Activated T-cell treated with anti-CD3 and anti-CD28 coated beads for 24 hours (primary cell): ENCODE data around the gene TAF4.

Source experiments
- DNase-seq: peaks from one replicate; pipeline ENCODE4 v3.0.0-alpha.2; 2020; ENCODE audit warnings: low read depth

TAF4 gene

DNA sequence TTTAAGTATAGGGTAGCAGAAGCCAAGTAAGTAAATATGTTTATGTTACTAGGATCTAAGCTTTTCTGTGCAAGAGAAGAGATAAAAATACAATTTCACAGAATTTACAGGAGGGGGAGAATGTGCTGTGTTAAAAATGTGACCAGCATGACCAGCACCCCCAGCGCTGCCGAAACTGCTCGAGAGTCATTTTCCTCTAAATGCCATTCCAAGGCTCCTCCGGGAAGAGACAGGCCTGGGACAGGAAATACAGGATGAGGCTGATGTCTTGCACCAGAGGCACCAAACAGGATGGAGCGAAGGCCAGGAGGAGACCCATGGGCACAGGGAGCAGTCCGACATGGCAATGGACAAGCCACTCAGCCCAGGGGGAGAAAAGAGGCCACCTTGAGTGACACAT lies 21.1 kb downstream of the TAF4 start:
- no peak for DNase-seq

DNA sequence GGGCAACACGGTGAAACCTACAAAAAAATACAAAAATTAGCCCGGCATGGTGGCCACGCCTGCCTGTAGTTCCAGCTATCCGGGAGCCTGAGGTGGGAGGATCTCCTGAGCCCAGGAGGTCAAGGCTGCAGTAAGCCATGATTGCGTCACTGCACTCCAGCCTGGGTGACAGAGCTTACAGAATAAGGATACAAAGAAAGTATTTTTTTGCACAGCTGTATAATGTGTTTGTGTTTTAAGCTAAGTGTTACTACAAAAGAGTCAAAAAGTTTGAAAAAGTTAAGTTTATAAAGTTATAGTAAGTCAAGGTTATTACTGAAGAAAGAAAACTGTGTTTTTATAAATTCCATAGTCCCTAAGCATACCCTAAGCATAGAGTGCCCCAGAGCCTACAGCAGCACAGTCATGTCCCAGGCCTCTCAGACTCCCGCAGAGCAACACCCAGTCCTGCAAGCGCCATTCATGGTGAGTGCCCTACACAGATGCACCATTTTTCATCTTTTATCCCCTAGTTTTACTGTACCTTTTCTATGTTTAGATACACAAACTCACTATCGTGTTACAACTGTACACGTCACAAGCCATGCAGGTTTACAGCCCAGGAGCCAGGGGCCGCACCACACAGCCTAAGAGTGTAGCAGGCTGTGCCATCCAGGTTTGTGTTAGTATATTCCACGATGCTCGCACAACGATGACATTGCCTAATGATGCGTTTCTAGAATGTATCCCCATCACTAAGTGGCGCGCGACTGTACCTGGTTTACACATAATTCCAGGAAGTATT lies 22.4 kb downstream of the TAF4 start:
- DNase-seq = no peak

DNA sequence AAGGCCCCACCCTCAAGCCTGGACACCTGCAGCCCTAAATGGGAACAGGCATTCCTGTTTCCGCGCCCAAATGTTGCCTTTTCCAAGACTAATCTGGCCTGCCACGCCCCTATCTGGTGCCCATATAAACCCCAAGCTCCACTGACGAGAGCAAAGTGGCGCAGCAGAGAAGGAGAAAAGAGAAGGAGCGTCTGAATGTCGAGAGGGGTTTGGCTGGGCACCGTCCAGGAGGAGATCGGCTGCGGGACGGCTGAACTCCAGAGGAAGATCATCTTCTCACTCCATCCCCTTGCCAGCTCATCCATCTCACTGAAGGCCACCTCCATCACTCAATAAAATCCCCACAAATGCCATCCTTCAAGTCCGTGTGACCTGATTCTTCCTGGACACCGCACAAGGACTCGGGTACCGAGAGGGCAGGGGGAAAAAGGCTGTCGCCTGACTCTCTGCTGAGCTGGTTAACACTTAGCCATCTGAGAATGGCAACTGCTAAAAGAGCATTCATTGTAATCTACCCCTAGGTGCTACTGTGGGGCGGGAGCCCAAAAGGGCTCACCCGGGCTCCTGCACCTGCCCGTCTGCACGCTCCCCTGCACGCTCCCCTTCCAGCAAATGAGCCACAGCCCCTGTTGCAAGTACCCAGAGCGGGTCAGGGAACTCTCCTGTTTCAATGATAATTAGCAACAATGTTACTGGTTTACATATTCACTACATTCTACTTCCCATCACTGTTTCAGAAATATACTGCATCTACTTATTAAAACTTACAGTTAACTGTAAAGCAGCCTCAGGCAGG lies 23.5 kb downstream of the TAF4 start:
- DNase-seq = no peak

DNA sequence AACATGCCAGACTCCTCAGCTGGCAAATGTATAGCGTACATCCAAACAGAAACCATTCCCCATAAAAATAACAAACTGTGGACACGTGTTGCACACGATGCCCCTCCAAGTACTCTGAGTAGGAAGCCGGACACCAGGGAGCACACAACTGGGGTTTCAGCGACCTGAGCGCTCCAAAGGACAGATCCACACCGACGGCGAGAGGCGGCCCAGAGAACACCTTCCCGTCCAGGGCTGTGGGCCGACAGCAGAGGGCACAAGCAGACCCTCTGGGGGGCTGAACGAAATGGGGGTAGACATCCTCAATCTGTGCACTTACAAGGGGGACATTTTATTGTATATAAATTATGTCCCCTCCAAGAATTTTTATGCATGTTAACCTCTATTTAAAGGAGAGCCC lies 24.7 kb downstream of the TAF4 start:
- no peak for DNase-seq

DNA sequence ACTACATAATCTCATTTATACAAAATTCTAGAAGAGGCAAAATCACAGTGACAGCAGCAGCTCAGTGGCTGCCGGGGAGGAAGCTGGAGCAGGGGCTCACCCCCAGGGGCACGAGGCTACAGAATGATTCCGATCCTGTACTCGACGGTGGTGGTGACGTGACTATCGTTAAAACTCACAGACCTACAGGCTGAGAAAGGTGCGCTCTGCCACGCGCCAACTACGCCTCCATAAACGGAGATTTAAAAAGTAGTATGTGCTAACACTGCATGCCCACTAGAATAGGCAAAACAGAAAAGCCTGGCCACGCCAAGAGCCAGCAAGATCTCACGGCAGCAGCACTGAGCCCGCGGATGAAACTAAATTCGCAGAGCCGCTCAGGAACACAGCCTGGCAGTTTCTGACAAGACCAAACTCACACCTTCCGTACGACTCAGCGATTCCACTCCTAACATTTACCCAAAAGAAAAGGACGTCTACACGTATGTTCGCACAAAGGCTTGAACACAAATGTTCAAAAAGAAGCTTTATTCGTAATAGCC lies 25.2 kb downstream of the TAF4 start:
- no peak for DNase-seq

DNA sequence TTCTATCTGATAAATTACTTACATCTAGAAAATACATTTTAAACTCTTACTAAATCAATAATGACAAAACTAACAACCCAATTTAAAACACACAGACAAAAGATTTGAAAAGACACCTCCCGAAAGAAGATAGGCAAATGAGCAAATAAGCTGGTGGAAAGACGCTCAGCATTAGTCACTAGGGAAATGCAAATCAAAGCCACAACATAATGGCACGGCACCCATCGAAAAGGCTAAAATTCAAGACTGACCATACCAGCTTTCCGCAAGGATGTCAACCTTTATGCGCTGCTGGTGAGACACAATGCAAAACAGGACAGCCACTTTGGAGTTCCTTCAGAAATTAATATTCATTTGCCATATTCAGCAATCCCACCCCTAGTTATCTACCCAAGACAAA lies 25.9 kb downstream of the TAF4 start:
- DNase-seq = no peak

DNA sequence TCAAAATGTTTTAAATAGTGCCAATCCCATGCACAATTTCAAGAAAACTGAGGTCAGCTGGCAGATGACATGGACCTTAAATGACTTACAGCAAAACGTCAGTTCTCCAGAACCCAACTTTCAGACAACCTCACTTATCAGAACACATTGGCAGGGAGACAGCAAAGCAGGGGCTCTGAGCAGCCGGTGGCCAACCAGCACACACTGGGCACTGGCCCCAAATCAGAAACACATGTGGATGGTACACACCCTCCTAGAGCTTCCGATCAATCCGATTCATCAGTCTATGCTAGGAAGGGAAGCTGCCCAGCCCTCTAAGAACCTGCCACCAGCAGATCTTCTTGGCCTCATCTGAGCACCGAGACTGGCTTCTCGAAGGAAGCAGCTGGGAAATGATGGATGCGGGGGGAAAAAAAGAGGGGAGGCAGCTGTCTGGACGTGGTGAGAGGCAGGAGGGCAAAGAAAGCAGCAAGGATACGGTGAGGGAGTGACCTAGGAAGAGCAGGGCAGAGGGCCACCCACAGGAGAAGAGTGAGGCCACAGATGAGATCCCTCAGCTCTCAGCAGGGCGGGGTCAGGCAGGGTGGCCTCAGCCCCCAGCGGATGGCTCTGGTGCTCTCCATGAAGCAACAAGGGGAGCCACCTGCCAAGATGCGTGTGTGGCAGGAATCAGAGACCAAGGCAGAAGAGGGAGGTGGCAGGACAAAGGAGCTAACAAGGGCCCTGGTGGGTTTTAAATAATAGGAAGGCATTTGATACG lies 32.9 kb downstream of the TAF4 start:
- DNase-seq = no peak

DNA sequence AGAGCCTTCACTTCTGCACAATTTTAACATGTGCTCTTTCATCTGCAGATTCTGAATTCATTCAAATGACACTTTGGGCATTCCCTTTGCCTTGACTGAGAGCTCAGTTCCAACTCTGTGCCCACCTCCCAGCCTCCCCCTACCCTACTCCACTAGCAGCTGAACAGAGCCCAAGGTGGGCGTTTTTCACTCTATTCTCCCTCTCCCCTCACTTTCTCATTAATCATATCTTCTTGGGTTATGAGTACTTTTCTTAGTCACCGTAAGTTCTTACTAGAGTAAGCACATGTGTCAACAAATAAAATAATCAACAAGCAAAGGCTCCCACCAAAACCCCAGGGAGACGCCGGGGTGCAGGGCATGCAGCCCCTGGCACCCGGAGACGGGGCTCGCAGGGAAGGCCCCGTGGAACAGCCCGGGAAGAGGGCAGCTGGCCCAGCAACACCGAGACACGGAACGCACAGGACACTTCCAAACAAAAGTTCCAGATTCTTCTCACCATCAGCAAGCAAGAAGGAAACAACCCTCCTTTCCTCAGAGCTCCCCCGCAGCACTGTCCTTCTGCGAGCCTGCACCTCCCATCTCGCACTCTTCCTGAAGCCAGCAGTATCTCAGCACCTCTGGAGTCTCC lies 34.1 kb downstream of the TAF4 start:
- DNase-seq = no peak

DNA sequence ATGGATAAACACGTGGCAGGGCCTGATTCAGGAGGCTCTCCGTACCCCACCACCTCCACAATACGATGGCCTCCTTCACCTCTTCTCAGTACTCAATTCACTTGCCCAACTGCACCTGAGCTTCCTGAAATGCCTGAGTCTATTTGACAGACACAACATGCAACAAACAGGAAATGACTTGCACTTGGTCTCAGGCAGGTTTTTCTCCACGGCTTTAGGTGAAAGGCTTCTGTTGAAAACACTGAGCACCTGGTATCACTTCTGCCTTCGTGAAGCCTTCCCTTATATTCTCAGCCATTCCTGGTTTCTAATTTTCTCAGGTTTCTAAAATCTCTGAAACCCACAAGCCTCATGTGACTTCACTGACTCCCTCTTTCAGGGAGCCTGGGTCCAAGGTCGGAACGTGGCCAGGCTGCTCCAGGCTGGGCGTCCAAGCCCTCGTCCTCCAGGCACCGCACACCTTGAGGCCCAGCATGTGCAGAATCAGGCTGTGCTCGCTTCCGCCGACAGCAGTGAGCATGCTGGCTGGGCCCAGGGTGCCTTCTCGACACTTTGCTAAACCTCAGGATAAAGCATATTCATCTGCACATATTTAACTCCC lies 34.7 kb downstream of the TAF4 start:
- DNase-seq = no peak

DNA sequence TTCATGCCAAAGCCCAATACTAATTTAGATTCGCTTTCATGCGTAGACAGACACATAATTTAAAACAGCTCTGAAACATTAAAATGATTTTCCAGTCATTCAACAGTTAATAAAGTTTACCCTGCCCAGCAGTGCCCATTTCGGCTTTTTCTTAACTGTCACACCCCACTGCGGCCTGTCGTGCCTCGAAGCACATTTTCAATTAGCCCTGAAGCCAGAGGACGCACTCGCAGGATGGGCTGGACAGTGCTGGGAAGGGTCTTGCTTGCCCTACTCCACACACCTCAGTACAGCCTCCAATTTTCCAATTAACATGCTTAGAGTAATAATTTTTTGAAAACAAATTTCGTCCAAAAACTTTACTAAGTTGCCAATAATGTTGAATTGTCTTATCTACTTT lies 35.3 kb downstream of the TAF4 start:
- DNase-seq = no peak

DNA sequence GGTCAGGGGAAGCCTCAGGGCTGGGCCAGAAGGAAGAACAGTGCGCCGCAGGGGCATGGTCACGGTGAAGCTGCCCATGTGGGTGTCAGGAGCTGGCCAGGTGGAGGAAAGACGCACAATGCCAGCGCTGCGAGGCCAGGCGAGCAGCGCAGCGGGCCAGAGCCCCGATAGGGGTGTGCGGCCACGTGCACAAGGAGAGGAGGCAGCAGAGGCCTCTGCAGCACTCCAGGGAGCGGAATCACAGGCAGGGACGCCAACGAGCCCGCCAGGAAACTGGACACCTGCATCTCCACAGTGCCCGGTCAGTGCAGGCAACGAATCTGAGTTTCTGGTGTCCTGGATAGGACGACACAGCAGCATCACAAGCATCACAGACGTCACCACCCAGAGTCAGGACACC lies 35.7 kb downstream of the TAF4 start:
- no peak for DNase-seq

DNA sequence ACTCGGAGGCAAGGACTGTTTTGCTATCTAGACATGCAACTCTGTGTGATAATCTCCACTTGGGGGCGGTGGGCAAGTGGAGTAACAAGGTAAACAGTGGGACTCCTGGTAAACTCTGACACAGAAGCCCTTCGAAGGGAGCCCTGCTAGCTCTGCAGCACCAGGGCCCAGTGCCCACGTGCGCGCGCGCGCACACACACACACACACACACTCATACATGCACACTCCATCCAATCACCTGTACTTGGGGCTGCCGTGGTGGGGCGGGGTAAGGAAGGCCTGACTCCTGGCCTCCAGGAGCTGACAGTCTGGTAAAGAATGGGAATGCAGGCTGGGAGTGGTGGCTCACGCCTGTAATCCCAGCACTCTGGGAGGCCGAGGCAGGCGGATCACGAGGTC lies 36.4 kb downstream of the TAF4 start:
- DNase-seq = no peak

DNA sequence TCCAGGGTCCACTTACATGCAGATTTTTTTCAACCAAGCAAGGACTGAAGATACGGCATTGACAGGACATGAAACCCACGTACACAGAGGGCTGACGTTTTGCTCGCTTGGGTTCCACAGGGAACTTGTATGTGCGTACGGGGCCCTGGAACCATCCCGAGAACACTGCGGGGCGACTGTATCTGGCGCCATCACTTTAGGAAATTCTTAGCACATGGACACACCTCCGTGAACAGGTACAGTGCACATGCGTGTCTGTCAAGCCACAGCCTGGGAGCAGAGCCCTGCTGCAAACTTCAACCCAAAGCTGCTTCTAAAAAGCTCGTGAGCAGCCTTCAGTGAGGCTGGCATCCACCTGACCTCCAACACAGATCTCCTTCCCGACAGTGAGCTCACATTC lies 37.3 kb downstream of the TAF4 start:
- no peak for DNase-seq

DNA sequence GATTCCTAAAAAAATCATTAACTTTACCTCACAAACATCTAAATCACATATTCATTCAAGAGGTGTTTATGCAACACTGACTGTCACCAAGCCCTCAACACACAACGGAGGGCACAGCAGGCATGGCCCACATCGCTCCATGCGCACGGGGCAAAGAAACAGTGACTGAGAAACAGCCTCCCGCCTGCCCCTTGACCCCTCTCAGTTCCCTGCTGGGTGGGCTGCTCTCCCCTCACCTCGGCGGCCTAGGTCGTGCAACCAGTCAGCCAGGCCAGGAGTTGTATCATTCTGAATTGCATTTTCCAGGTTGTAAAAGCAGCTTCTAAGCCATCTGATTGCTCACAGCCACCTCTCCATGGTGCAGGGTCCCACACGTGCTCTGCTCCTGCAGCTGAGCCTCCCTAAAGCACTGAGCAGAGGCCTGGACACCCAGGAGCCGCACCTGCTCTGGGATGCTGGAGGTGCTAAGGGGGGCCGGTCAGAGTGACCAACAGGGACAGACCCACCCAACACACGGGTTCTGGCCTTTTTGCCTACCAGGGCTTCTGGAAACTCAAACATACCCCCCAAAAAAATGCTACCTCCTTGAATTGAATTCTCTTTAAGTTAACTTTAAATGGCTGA lies 37.9 kb downstream of the TAF4 start:
- DNase-seq = no peak

DNA sequence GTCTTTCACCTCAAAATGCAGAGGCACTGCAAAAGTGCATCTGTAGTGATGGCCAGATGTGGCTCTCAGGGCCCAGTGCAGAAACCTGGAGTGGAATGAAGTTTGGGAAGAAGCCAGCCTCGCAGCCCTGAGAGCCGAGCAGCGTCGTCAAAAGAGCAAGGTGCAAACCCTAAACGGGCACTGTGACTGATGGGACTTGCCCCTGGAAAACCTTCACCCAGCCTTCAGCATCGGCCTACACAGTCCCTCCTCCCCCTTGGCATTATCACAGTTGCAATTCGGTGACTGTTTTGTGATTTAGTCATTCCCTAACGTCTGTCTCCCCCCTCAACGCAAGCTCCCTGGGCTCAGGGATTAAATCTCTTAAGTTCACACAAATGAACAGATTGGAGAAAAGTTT lies 38.6 kb downstream of the TAF4 start:
- DNase-seq = no peak

DNA sequence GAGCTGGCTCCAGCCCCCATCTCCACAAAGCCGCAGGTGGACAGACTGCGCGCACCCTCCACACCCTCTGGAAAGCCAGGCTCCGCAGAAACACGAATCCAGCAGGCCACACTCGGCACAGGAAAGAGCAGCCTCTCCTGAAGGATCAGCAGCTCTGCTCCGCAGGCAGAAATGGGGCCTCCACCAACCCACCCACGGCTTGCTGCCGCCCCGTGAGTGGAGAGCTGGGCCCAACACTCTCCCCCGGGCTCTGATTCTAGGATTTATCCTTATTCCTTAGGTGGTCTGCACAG lies 39.2 kb downstream of the TAF4 start:
- DNase-seq = no peak

DNA sequence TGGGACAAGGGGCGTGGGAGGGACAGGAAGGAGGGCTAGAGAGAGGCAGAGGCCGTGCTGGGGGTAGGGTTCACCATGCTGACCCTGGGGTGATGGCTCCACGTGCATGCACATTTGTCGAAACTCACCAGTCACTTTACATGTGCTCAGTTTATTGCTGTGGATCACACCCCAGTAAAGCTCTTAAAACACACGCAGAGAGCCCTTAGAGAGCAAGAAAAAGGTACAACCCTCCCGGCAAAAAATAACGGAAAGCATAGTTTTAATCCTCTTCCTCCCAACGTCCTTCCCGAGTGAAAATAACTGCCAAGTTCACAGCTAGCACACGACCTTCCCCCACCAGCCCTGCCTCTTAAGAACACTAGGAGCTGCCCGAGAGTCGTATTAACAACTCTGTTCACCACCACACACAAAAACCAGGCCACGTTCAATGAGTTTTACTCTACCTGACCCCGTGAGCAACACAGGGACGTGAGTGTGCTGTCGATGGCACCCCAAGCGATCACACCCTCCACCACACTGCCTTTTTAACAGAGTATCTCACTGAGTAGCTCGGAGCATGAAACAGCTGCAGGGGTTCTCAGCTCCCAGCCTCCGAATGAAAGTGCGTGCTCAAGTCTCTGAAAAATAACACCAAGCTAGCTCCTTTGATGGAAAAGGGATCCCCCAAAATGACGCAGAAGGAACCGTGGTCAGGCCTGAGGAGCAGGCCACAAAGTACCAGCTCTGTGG lies 39.7 kb downstream of the TAF4 start:
- no peak for DNase-seq

DNA sequence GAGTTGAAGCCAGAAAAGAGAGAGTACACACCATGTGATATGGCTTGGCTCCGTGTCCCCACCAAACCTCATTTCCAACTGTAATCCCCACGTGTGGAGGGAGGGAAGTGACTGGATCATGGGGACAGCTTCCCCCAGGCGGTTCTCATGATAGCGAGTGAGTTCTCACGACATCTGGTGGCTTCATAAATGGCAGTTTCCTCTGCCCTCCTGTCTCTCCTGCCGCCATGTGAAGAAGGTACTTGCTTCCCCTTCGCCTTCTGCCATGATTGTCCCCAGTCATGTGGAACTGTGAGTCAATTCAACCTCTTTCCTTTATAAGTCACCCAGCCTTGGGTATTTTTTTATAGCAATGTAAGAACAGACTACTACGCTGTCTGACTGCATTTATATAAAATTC lies 40.3 kb downstream of the TAF4 start:
- no peak for DNase-seq

DNA sequence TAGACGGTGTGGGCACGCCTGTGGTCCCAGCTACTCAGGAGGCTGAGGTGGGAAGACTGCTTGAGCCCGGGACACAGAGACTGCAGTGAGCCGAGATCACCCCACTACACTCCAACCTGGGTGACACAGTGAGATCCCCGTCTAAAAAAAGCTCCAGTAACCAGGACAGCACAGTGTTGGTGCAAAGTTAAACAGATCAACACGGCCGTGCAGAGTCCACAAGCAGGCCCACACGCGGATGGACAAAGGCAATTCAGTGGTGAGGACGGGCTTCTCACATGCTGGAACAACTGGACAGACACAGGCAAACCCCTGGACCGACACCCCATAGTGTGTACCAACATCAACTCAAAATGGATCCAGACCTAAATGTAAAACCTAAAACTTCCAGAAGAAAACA lies 41.7 kb downstream of the TAF4 start:
- DNase-seq = no peak

DNA sequence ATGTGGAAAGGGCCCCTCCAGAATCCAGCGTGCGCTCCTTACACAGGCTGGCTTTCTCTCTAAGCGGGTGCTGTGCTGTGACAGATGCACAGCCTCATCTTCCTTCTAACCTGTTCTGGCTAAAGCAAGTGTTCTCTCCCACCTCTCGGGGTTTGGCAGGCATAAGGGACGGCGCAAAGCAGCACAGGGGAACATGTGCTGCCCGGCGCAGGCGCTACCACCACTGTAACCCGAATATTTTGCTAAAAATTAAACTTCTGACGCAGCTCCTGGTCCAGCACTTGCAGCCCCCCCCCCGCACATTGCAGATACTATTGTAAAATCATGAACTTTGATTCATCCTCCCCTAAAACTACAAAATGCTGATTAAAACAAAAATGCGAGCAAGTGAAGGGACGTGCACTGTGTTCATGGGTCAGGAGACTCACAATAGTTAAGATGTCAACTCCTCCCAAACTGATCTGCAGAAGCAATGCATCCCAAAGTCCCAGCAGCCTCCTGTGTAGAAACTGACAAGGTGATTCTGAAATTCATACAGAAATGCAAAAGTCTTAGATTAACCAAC lies 43.0 kb downstream of the TAF4 start:
- no peak for DNase-seq
